K562 (cell line): ENCODE results near the gene CCDC158. TPM values are rescaled to one million over a fixed set of nuclear protein-coding genes. Genes with fewer than 3 reads are reported as not detected.

Source experiments
- ATAC-seq: fragments of 200-7000 bp; cut with Tn5 transposase; 3 replicates; pipeline ENCODE4 v1.9.1; 2020; ENCODE audit warnings: moderate library complexity
- BruUV-seq: library from RNA; stranded (reverse); fragments of 400-500 nt; replicated peaks from 2 replicates; lab custom pipeline; 2021; lab: Mats Ljungman, UMichigan
- CTCF ChIA-PET: fragments of 300-600 bp; formaldehyde crosslinking; extraction: SDS; loops from one replicate; lab custom pipeline; 2021; ENCODE audit warnings: low intra/inter-chr PET ratio; lab: Yijun Ruan, JAX
- POLR2A ChIA-PET: fragments of 300-600, 350-650 bp; sonication (Branson Sonifier 250); formaldehyde crosslinking; extraction: SDS; loops from one replicate; lab custom pipeline; 2021; ENCODE audit warnings: antibody characterized with exemption, inconsistent platforms; lab: Yijun Ruan, JAX
- DNase-seq, 4 experiments: peaks; one replicate each; pipeline versions ENCODE4 v3.0.0 to v3.0.0-alpha.2; 2011 to 2018; ENCODE audit warnings: low spot score in 3 of 4, mixed read lengths in 3 of 4; ENCODE audit errors: extremely low read depth in 1 of 4
- FAIRE-seq: peaks from 2 replicates; lab custom pipeline; 2011; peaks lifted over from hg19 to GRCh38; lab: Jason Lieb, UNC
- H2AFZ ChIP-seq: 2 replicates; pipeline ENCODE4 v1.6.0; 2011; ENCODE audit warnings: low read depth, low read length, control low read depth, inconsistent platforms
- H3K27ac ChIP-seq: fragments of 200-600 bp; 3 replicates; pipeline ENCODE4 v1.8.0; 2011; ENCODE audit warnings: low read depth, mild to moderate bottlenecking, control low read depth, inconsistent platforms, low read length, moderate library complexity, mixed read lengths; ENCODE audit errors: extremely low read depth
- H3K27me3 ChIP-seq, 2 experiments: fragments of 300-600 bp in 1 of 2; 2 replicates in 1 of 2; 3 replicates in 1 of 2; pipeline versions ENCODE4 v1.6.0 to v1.8.0; 2011; ENCODE audit warnings: inconsistent platforms in 2 of 2, low read length in 2 of 2, mild to moderate bottlenecking in 1 of 2, mixed read lengths in 1 of 2, moderate library complexity in 1 of 2; ENCODE audit not compliant: control insufficient read depth in 2 of 2, insufficient read depth in 2 of 2
- H3K36me3 ChIP-seq: fragments of 300-600 bp; 3 replicates; pipeline ENCODE4 v1.8.0; 2011; ENCODE audit warnings: mild to moderate bottlenecking, low read length, inconsistent platforms; ENCODE audit not compliant: control insufficient read depth, insufficient read depth
- H3K4me1 ChIP-seq, 2 experiments: fragments of 200-600 bp in 1 of 2; replicated peaks in 1 of 2; 2 replicates in 1 of 2; 3 replicates in 1 of 2; pipeline versions ENCODE4 v1.5.1 to v1.8.0; 2011; ENCODE audit warnings: inconsistent platforms in 2 of 2, low read length in 2 of 2, mild to moderate bottlenecking in 1 of 2, mixed read lengths in 1 of 2, moderate library complexity in 1 of 2; ENCODE audit not compliant: control insufficient read depth in 2 of 2, insufficient read depth in 2 of 2
- H3K4me2 ChIP-seq: 2 replicates; pipeline ENCODE4 v1.6.1; 2011; ENCODE audit warnings: low read length, control low read depth, inconsistent platforms, mixed read lengths; ENCODE audit not compliant: insufficient read depth
- H3K4me3 ChIP-seq: fragments of 200-600 bp; sonication (generic), shearing (Covaris generic); 2 replicates; pipeline ENCODE4 v1.5.1; 2016; ENCODE audit warnings: control low read depth, inconsistent platforms
- H3K79me2 ChIP-seq: fragments of 200-600 bp; 3 replicates; pipeline ENCODE4 v1.8.0; 2011; ENCODE audit warnings: low read length, inconsistent platforms; ENCODE audit not compliant: control insufficient read depth, insufficient read depth
- H3K9ac ChIP-seq, 2 experiments: 2 replicates each; pipeline versions ENCODE4 v1.6.0 to v1.6.1; 2011; ENCODE audit warnings: low read depth in 2 of 2, low read length in 2 of 2, control low read depth in 1 of 2, inconsistent platforms in 1 of 2, mild to moderate bottlenecking in 1 of 2, mixed read lengths in 1 of 2; ENCODE audit not compliant: insufficient read depth in 1 of 2
- H3K9me1 ChIP-seq: one replicate; pipeline ENCODE4 v1.6.0; 2011; ENCODE audit warnings: inconsistent platforms, mild to moderate bottlenecking, low read length, moderate library complexity; ENCODE audit not compliant: control insufficient read depth, insufficient read depth
- H3K9me3 ChIP-seq: replicated peaks from 2 replicates; pipeline ENCODE4 v1.5.1; 2011; ENCODE audit warnings: low read depth, low read length, inconsistent platforms; ENCODE audit not compliant: control insufficient read depth, insufficient read depth
- H4K20me1 ChIP-seq: replicated peaks from 2 replicates; pipeline ENCODE4 v1.6.1; 2011; ENCODE audit warnings: low read length, inconsistent platforms, mixed read lengths; ENCODE audit not compliant: control insufficient read depth, insufficient read depth
- ARID1B ChIP-seq: fragments of 450-650 bp; IDR thresholded peaks from 2 replicates; pipeline ENCODE4 v1.6.1; 2016; ENCODE audit warnings: antibody characterized with exemption, mild to moderate bottlenecking, inconsistent platforms
- ATF3 ChIP-seq, 2 experiments: fragments of 450-650 bp in 1 of 2; sonication (generic) in 1 of 2; formaldehyde crosslinking in 1 of 2; IDR thresholded peaks in 1 of 2; conservative IDR thresholded peaks in 1 of 2; 2 replicates each; pipeline versions ENCODE4 v1.6.1 to v1.8.1; 2016 to 2023; ENCODE audit warnings: mild to moderate bottlenecking in 2 of 2, moderate library complexity in 2 of 2, inconsistent platforms in 1 of 2, missing genetic modification reagents in 1 of 2
- CEBPG ChIP-seq, 3 experiments: fragments of 200-800 bp in 1 of 3; sonication (Bioruptor generic) in 1 of 3; sonication (generic) in 1 of 3; formaldehyde crosslinking in 1 of 3; IDR thresholded peaks in 2 of 3; conservative IDR thresholded peaks in 1 of 3; 2 replicates each; pipeline versions ENCODE4 v1.6.1 to v1.8.0; 2016 to 2022; ENCODE audit warnings: missing compliant biosample characterization in 2 of 3, missing genetic modification characterization in 2 of 3, mild to moderate bottlenecking in 1 of 3, missing genetic modification reagents in 1 of 3
- ESRRA ChIP-seq: fragments of 450-650 bp; IDR thresholded peaks from 2 replicates; pipeline ENCODE4 v1.6.1; 2014; ENCODE audit warnings: low read depth, mild to moderate bottlenecking, moderate library complexity, borderline replicate concordance
- FOSL1 ChIP-seq: fragments of 200-800 bp; sonication (Bioruptor generic); conservative IDR thresholded peaks from 2 replicates; pipeline ENCODE4 v1.6.1; 2016; ENCODE audit warnings: missing genetic modification characterization, missing compliant biosample characterization
- NCOA2 ChIP-seq, 2 experiments: fragments of 450-650 bp; IDR thresholded peaks; 2 replicates each; pipeline ENCODE4 v1.6.1; 2018; ENCODE audit warnings: mild to moderate bottlenecking in 2 of 2, moderate library complexity in 1 of 2; ENCODE audit not compliant: partially characterized antibody in 2 of 2
- TRIM24 ChIP-seq, 2 experiments: fragments of 450-650 bp; IDR thresholded peaks; 2 replicates each; pipeline ENCODE4 v1.6.1; 2016
- VEZF1 ChIP-seq: fragments of 200-800 bp; sonication (Bioruptor generic); IDR thresholded peaks from 2 replicates; pipeline ENCODE4 v1.6.1; 2017; ENCODE audit warnings: missing genetic modification characterization, missing compliant biosample characterization
- ZNF175 ChIP-seq: fragments of 200-800 bp; sonication (Bioruptor generic); IDR thresholded peaks from 2 replicates; pipeline ENCODE4 v1.6.1; 2016; ENCODE audit warnings: low read depth, mild to moderate bottlenecking, missing genetic modification characterization, missing compliant biosample characterization
- ZNF57 ChIP-seq: fragments of 450-650 bp; formaldehyde crosslinking; IDR thresholded peaks from 2 replicates; pipeline ENCODE4 v1.4.0; 2020; ENCODE audit warnings: mild to moderate bottlenecking, moderate library complexity
- ZNF584 ChIP-seq: fragments of 200-800 bp; sonication (Bioruptor generic); IDR thresholded peaks from 2 replicates; pipeline ENCODE4 v1.6.1; 2016; ENCODE audit warnings: low read depth, mild to moderate bottlenecking, missing genetic modification characterization, missing compliant biosample characterization
- ZNF589 ChIP-seq: fragments of 200-800 bp; sonication (Bioruptor generic); IDR thresholded peaks from 2 replicates; pipeline ENCODE4 v1.6.1; 2016; ENCODE audit warnings: low read depth, missing genetic modification characterization, missing compliant biosample characterization
- ZNF699 ChIP-seq: fragments of 250-450 bp; sonication (Bioruptor Pico); IDR thresholded peaks from 2 replicates; pipeline ENCODE4 v1.8.0; 2021; ENCODE audit warnings: mild to moderate bottlenecking, moderate library complexity; ENCODE audit not compliant: insufficient replicate concordance
- WGBS: fragments of 100-300 bp; shearing (Covaris generic); methylation state at CpG from one replicate; pipeline ENCODE4 v1.1.6; 2016; ENCODE audit warnings: low coverage, mixed read lengths; ENCODE audit not compliant: insufficient coverage; ENCODE audit errors: missing lambda C conversion rate; 5-methylcytosine and 5-hydroxymethylcytosine counted together
- in situ Hi-C: fragments of 300-500 bp; cut with MboI; formaldehyde crosslinking; loops from 4 replicates; pipeline ENCODE4 v1.15.0; 2018; ENCODE audit warnings: inconsistent platforms, mixed read lengths
- intact Hi-C: fragments of 100-400 bp; cut with micrococcal nuclease; formaldehyde crosslinking; loops from 2 replicates; pipeline ENCODE4 v1.14.2; 2022
- polyA plus RNA-seq, 8 experiments: library from polyadenylated mRNA; depleted of rRNA in 4 of 8; stranded (reverse) in 5 of 8; unstranded in 3 of 8; fragments of >200 nt; fragmentation: Nextera tagmentation in 2 of 8; fragmentation: Illumina TruSeq in 1 of 8; extraction: Ambion mirVana in 2 of 8; extraction: Trizol in 1 of 8; gene quantifications; 2 replicates each; pipeline versions ENCODE4 v1.2.1 to v1.2.3, GENCODE V29; 2011 to 2014; ENCODE audit warnings: inconsistent platforms in 1 of 8, missing spikeins in 1 of 8
- total RNA-seq, 7 experiments: library from RNA; depleted of rRNA in 6 of 7; stranded (reverse); fragments of >200 nt in 6 of 7; fragmentation: Illumina TruSeq in 2 of 7; extraction: Trizol in 2 of 7; gene quantifications; 2 replicates each; pipeline versions ENCODE4 v1.2.1 to v1.2.3, GENCODE V29; 2011 to 2021; ENCODE audit warnings: low replicate concordance in 1 of 7
- TF ChIP-seq, protein P1 (sequence below): sonication (generic); formaldehyde crosslinking; IDR thresholded peaks from 2 replicates; pipeline ENCODE4 v1.8.1; 2023; ENCODE audit warnings: mild to moderate bottlenecking, missing genetic modification reagents

Gene CCDC158
- total and polyA plus RNA-seq, 9 of the 15 experiments (the other 6 are each of a cell fraction or from before 2014, with no cell fraction given), result not detected

GRCh38 chr4:76275486-76276124 lies 145.3 kb downstream of the CCDC158 start (continued):
- TF ChIP-seq VEZF1 (CRISPR knock-in tag) (peak; percentile 46; the same call in 1 of the 2 replicates), ZNF699 (CRISPR knock-in tag) (no peak)

DNA sequence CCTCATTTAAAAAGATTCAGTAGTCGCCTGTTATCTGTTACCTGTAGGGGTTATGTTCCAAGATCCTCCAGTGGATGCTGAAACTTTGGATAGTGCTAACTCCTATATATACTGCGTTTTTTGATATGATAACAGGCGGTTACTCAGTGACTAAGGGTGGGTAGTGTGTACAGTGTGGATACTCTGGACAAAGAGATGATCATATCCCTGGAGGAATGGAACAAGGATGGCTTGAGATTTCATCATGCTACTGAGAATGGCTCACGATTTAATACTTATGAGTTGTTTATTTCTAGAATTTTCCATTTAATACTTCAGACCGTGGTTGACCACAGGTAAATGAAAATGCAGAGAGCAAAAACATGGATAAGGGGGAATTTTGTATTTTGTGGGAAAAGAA lies 147.9 kb downstream of the CCDC158 start:
- Histone ChIP-seq H3K36me3 (no peaks in the 10 kb centered on the region; the same call in 2 of the 3 replicates), H2AFZ (no peak overlapping the region), H3K9me3 (no peaks in the 10 kb centered on the region), H3K4me1 (no peaks in the 10 kb centered on the region; a peak in 1 of 5 replicates), H3K9ac (no peak overlapping the region), H3K4me2 (no peak overlapping the region), H4K20me1 (no peaks in the 10 kb centered on the region), H3K4me3 (no peak overlapping the region), H3K9me1 (no peaks in the 10 kb centered on the region), H3K79me2 (no peaks in the 10 kb centered on the region), H3K27me3 (no peaks in the 10 kb centered on the region), H3K27ac (no peak overlapping the region)
- DNase-seq, result no peak
- no peak for FAIRE-seq
- ChIA-PET POLR2A (no interaction called here), CTCF (no interaction called here)
- intact Hi-C loops (no loop called here), in situ Hi-C loops (no loop called here)
- TF ChIP-seq FOSL1 (peak; percentile 40; the same call in 1 of the 2 replicates), ARID1B (0 out of 2 replicates have a peak, but pooled peaks have one; percentile 8), ZNF589 (CRISPR knock-in tag) (peak; percentile 46; the same call in 1 of the 2 replicates), TRIM24 (IDR thresholded peaks at IDR 0.05) (peak; percentile 51 to 58; a peak in 2 of 4 replicates), CEBPG (CRISPR knock-in tag; IDR thresholded peaks at IDR 0.05) (peak; percentile 51; the same call in 1 of the 2 replicates), CEBPG (tag; conservative IDR thresholded peaks at IDR 0.05 in 1 of 2, IDR thresholded peaks at IDR 0.05 in 1 of 2) (peak in 1 of 2 experiments; percentile 83; a peak in 2 of 4 replicates), ESRRA (no peak), NCOA2 (IDR thresholded peaks at IDR 0.05; ENCODE audit: partially characterized antibody in 2 of 2) (no peak), ZNF175 (CRISPR knock-in tag) (peak; percentile 43; the same call in 1 of the 2 replicates), ATF3 (IDR thresholded peaks at IDR 0.05) (peak; percentile 70), ATF3 (CRISPR knock-in tag; conservative IDR thresholded peaks at IDR 0.05) (no peak), ZNF57 (CRISPR knock-in tag) (no peak), ZNF584 (0 out of 2 replicates have a peak, but pooled peaks have one; percentile 27)
- TF ChIP-seq, protein P1, sequence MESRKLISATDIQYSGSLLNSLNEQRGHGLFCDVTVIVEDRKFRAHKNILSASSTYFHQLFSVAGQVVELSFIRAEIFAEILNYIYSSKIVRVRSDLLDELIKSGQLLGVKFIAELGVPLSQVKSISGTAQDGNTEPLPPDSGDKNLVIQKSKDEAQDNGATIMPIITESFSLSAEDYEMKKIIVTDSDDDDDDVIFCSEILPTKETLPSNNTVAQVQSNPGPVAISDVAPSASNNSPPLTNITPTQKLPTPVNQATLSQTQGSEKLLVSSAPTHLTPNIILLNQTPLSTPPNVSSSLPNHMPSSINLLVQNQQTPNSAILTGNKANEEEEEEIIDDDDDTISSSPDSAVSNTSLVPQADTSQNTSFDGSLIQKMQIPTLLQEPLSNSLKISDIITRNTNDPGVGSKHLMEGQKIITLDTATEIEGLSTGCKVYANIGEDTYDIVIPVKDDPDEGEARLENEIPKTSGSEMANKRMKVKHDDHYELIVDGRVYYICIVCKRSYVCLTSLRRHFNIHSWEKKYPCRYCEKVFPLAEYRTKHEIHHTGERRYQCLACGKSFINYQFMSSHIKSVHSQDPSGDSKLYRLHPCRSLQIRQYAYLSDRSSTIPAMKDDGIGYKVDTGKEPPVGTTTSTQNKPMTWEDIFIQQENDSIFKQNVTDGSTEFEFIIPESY (CRISPR knock-in tag), result no peak
- BruUV-seq, result no TSS peak
- WGBS, result 16% methylated on average over 5 of the region's 5 CpGs
- peak; percentile 65; the same call in 2 of the 3 replicates for ATAC-seq
